ENCODE results near the gene CRHR2. TPM values are rescaled to one million over a fixed set of nuclear protein-coding genes. Genes with fewer than 3 reads are reported as not detected.

CRHR2 gene
- total and polyA plus RNA-seq, 12 donors = under 0.01 to 0.03 TPM; not detected in 10

DNA sequence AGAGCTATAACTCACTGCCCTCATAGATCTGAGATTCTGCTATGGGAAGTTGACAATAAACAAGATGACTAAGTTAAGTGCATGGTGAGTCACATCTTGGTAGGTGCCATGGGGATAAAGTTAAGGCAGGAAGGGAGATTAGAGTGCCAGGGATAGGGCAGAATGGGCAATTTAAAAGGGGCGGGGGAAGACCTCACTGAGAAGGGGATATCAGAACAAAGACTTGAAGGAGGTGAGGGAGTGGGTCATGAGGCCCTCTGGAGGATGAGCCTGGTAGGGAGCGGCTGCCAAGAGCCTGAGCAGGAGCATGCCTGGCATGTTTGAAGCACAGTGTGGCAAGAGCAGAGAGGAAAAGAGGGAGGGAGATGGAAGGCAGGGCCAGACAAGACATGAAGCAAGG lies 34.9 kb upstream of the CRHR2 start:
- Histone ChIP-seq H3K27ac (no peak overlapping the region), H3K9me3 (replicated peaks in 1 of 3) (no peaks in the 10 kb centered on the region), H3K4me1 (replicated peaks in 1 of 2) (no peaks in the 10 kb centered on the region), H3K4me3 (no peak overlapping the region), H3K36me3 (replicated peaks in 1 of 2) (no peaks in the 10 kb centered on the region), H3K27me3 (no peaks in the 10 kb centered on the region)
- WGBS, 4 donors = 72 to 80% (median 76%) methylated on average over 2 of the region's 2 CpGs
- no peak for TF ChIP-seq POLR2A (IDR thresholded peaks at IDR 0.05)
- TF ChIP-seq, protein P1, sequence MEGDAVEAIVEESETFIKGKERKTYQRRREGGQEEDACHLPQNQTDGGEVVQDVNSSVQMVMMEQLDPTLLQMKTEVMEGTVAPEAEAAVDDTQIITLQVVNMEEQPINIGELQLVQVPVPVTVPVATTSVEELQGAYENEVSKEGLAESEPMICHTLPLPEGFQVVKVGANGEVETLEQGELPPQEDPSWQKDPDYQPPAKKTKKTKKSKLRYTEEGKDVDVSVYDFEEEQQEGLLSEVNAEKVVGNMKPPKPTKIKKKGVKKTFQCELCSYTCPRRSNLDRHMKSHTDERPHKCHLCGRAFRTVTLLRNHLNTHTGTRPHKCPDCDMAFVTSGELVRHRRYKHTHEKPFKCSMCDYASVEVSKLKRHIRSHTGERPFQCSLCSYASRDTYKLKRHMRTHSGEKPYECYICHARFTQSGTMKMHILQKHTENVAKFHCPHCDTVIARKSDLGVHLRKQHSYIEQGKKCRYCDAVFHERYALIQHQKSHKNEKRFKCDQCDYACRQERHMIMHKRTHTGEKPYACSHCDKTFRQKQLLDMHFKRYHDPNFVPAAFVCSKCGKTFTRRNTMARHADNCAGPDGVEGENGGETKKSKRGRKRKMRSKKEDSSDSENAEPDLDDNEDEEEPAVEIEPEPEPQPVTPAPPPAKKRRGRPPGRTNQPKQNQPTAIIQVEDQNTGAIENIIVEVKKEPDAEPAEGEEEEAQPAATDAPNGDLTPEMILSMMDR (IDR thresholded peaks at IDR 0.05) = no peak
- intact Hi-C loops (cut with DNase I) = no loop called here
- DNase-seq = no peak

DNA sequence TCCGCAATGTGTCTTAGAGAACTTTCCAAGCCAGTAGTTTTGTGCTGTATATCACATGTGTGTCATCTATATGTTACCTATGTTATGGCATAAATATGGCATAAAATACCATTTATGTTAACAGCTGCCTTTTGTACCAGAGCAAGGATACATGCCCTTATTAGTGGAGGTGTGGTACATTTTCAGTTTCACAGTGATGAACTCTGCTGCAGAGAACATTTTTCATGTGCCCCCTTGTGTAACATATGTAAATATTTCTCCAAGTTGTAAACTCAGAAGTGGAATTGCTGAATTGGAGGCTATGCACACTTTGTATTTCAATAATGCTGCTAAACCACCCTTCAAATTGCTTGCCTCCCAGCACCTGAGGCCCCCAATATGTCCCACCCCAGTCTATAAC lies 31.9 kb upstream of the CRHR2 start:
- Histone ChIP-seq H3K9me3 (replicated peaks in 1 of 3) (no peaks in the 10 kb centered on the region), H3K36me3 (replicated peaks in 1 of 2) (no peaks in the 10 kb centered on the region), H3K4me1 (replicated peaks in 1 of 2) (no peaks in the 10 kb centered on the region), H3K4me3 (no peak overlapping the region), H3K27me3 (no peaks in the 10 kb centered on the region), H3K27ac (no peak overlapping the region)
- DNase-seq = no peak
- no peak for TF ChIP-seq POLR2A (IDR thresholded peaks at IDR 0.05)
- TF ChIP-seq, protein P1 (IDR thresholded peaks at IDR 0.05) = no peak
- 75 to 96% (median 86%) methylated on average over 1 of the region's 1 CpG for WGBS, 4 donors
- intact Hi-C loops (cut with DNase I) = loop anchor here in 1 of 2 donors (2.0 kb wide), 1 partner anchor 55 kb away; no protein-coding TSS in a partner anchor

DNA sequence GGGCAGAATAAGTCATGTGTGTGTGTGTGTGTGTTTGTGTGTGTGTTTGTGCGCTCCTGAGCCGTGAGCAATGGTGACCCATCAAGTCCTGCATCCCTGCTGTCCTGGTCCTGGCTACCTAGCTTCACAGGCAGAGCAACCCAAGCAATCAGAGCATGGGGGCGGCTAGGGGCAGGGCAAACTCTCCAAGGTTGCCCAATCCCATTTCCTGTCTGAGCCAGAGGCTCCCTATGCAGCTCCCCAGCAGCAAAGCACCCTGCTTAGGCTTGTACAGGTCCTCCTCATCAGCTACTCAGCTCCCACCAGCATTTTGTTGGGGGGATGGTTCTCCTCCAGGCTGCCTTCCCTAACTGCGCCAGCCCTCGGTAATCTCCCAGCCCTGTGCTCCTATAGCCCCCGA lies 31.1 kb upstream of the CRHR2 start:
- Histone ChIP-seq H3K36me3 (replicated peaks in 1 of 2) (no peaks in the 10 kb centered on the region), H3K9me3 (replicated peaks in 1 of 3) (no peaks in the 10 kb centered on the region), H3K27ac (no peak overlapping the region), H3K4me1 (replicated peaks in 1 of 2) (no peaks in the 10 kb centered on the region), H3K27me3 (no peaks in the 10 kb centered on the region), H3K4me3 (no peak overlapping the region)
- WGBS, 4 donors = 74 to 86% (median 80%) methylated on average over 3 to 6 of the region's 6 CpGs
- intact Hi-C loops (cut with DNase I) = no loop called here
- no peak for DNase-seq
- no peak for TF ChIP-seq POLR2A (IDR thresholded peaks at IDR 0.05)
- TF ChIP-seq, protein P1 (IDR thresholded peaks at IDR 0.05) = no peak

DNA sequence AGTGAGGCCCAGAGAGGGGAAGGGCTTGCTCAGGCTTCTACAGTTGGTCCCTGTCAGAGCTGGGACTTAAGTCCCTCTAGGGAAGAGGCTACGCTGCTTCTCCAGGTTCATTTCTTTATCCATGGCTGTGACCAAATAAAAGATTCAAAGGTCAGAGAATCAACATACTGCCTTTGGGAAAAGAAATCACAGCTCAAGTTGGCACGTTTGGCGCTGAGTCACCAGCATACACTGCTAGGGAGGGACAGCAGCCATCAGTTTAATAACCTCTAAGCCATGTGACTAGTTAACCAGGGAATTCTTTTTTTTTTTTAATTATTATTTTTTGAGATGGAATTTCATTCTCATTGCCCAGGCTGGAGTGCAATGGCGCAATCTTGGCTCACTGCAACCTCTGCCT lies 28.4 kb upstream of the CRHR2 start:
- TF ChIP-seq, protein P1 (IDR thresholded peaks at IDR 0.05) = no peak
- TF ChIP-seq POLR2A (IDR thresholded peaks at IDR 0.05) = no peak
- 81 to 91% (median 86%) methylated on average over 4 of the region's 4 CpGs for WGBS, 4 donors
- Histone ChIP-seq H3K4me3 (no peak overlapping the region), H3K27me3 (no peaks in the 10 kb centered on the region), H3K27ac (no peak overlapping the region), H3K4me1 (replicated peaks in 1 of 2) (no peaks in the 10 kb centered on the region), H3K9me3 (replicated peaks in 1 of 3) (no peaks in the 10 kb centered on the region), H3K36me3 (replicated peaks in 1 of 2) (no peaks in the 10 kb centered on the region)
- intact Hi-C loops (cut with DNase I) = no loop called here
- DNase-seq = no peak
